Loucy (cell line): Measurements from ENCODE around the gene ADARB2.

ENCODE experiments used
- H2AFZ ChIP-seq: fragments of 200-600 bp; sonication (generic); 2 replicates; pipeline ENCODE4 v1.6.0; 2016; ENCODE audit warnings: antibody characterized with exemption, mild to moderate bottlenecking, low read length, moderate library complexity
- H3F3A ChIP-seq: fragments of 200-600 bp; 2 replicates; pipeline ENCODE4 v1.6.0; 2016; ENCODE audit warnings: antibody characterized with exemption, low read depth, mild to moderate bottlenecking
- H3K27me3 ChIP-seq: fragments of 200-600 bp; sonication (generic); 2 replicates; pipeline ENCODE4 v1.6.1; 2014; ENCODE audit warnings: low read length, mild to moderate bottlenecking; ENCODE audit not compliant: insufficient read depth, poor library complexity, severe bottlenecking
- H3K36me3 ChIP-seq: fragments of 200-600 bp; sonication (generic); 2 replicates; pipeline ENCODE4 v1.6.1; 2016; ENCODE audit warnings: low read length; ENCODE audit not compliant: insufficient read depth
- H3K4me1 ChIP-seq: fragments of 200-600 bp; sonication (generic); 2 replicates; pipeline ENCODE4 v1.5.1; 2014; ENCODE audit warnings: low read length, mild to moderate bottlenecking; ENCODE audit not compliant: insufficient read depth, poor library complexity, severe bottlenecking
- H3K4me2 ChIP-seq: fragments of 200-600 bp; sonication (generic); 2 replicates; pipeline ENCODE4 v1.6.0; 2014; ENCODE audit warnings: antibody characterized with exemption, low read length, low read depth, mild to moderate bottlenecking; ENCODE audit not compliant: poor library complexity, severe bottlenecking
- H3K4me3 ChIP-seq: fragments of 200-600 bp; sonication (generic); 2 replicates; pipeline ENCODE4 v1.5.1; 2014; ENCODE audit warnings: low read length, mild to moderate bottlenecking, mixed read lengths; ENCODE audit not compliant: poor library complexity, severe bottlenecking
- H3K79me2 ChIP-seq: fragments of 200-600 bp; sonication (generic); 2 replicates; pipeline ENCODE4 v1.6.1; 2014; ENCODE audit warnings: low read length; ENCODE audit not compliant: insufficient read depth
- H3K9ac ChIP-seq: fragments of 200-600 bp; sonication (generic); 2 replicates; pipeline ENCODE4 v1.6.0; 2014; ENCODE audit warnings: mild to moderate bottlenecking, low read depth, low read length, moderate library complexity; ENCODE audit not compliant: poor library complexity, severe bottlenecking
- H3K9me2 ChIP-seq: fragments of 200-600 bp; sonication (generic); replicated peaks from 2 replicates; pipeline ENCODE4 v1.6.1; 2016; ENCODE audit warnings: low read depth, low read length, mixed read lengths
- H3K9me3 ChIP-seq: fragments of 200-600 bp; sonication (generic); 2 replicates; pipeline ENCODE4 v1.6.1; 2014; ENCODE audit warnings: mild to moderate bottlenecking, antibody characterized with exemption, low read length, low read depth; ENCODE audit not compliant: insufficient read depth
- H4K20me1 ChIP-seq: fragments of 200-600 bp; sonication (generic); 2 replicates; pipeline ENCODE4 v1.6.0; 2014; ENCODE audit warnings: antibody characterized with exemption, low read length, mild to moderate bottlenecking; ENCODE audit not compliant: insufficient read depth, poor library complexity, severe bottlenecking
- EZH2phosphoT487 ChIP-seq: fragments of 200-600 bp; IDR thresholded peaks from 2 replicates; pipeline ENCODE4 v1.6.1; 2018; ENCODE audit warnings: antibody characterized with exemption, mild to moderate bottlenecking, moderate library complexity, borderline replicate concordance
- TF ChIP-seq, protein P1 (sequence below): fragments of 200-600 bp; sonication (generic); conservative IDR thresholded peaks from 2 replicates; pipeline ENCODE4 v1.5.1; 2014; ENCODE audit warnings: mild to moderate bottlenecking, antibody characterized with exemption, low read length

The ADARB2 gene

GRCh38 chr10:1316809-1317143, 420.5 kb downstream of the ADARB2 start:
- Histone ChIP-seq H3K36me3 (no peaks in the 10 kb centered on the region), H3K4me3 (no peak overlapping the region), H3K9me3 (no peaks in the 10 kb centered on the region), H3F3A (no peaks in the 10 kb centered on the region), H3K9ac (no peak overlapping the region), H2AFZ (no peak overlapping the region), H4K20me1 (no peaks in the 10 kb centered on the region), H3K9me2 (no peaks in the 10 kb centered on the region), H3K27me3 (no peaks in the 10 kb centered on the region), H3K4me1 (no peaks in the 10 kb centered on the region), H3K4me2 (no peak overlapping the region), H3K79me2 (no peaks in the 10 kb centered on the region)
- TF ChIP-seq EZH2phosphoT487: no peak
- TF ChIP-seq, protein P1, sequence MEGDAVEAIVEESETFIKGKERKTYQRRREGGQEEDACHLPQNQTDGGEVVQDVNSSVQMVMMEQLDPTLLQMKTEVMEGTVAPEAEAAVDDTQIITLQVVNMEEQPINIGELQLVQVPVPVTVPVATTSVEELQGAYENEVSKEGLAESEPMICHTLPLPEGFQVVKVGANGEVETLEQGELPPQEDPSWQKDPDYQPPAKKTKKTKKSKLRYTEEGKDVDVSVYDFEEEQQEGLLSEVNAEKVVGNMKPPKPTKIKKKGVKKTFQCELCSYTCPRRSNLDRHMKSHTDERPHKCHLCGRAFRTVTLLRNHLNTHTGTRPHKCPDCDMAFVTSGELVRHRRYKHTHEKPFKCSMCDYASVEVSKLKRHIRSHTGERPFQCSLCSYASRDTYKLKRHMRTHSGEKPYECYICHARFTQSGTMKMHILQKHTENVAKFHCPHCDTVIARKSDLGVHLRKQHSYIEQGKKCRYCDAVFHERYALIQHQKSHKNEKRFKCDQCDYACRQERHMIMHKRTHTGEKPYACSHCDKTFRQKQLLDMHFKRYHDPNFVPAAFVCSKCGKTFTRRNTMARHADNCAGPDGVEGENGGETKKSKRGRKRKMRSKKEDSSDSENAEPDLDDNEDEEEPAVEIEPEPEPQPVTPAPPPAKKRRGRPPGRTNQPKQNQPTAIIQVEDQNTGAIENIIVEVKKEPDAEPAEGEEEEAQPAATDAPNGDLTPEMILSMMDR: no peak

DNA sequence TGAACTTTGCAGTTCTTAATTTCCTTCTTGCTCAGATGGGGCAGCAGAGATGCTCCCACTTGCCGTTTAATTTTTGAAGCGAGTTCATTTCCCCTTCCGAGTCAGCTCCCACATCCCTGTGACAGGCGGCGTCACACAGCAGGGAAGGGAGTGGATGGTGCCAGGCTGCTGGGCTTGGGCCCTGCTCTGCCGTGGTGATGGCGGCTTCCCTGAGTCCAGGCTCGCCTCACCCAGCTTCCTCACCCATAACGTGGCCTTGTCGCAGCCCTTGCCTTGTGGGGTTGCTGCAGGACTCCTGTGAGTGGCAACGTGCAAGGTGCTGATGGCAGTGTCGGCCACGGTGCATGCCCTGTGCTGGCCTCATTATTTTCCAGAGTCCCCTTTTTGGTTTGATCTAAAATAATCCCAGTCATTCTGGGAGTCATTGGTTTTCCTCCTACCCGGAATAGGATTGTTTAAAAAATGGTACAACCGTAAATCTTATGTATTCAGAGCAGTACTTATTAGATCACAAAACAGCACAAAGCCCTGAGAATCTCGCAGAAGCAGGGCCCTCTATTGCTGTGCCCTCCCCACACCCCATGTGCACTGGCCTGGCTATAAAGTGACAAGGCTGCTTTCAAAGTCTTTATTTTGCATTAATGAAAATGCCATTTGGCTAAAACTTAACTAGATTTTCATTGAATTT, 421.1 kb downstream of the ADARB2 start:
- Histone ChIP-seq H2AFZ (no peak overlapping the region), H3K4me2 (no peak overlapping the region), H3K4me1 (no peaks in the 10 kb centered on the region), H3K79me2 (no peaks in the 10 kb centered on the region), H3K9me3 (no peaks in the 10 kb centered on the region), H4K20me1 (no peaks in the 10 kb centered on the region), H3K9ac (no peak overlapping the region), H3K36me3 (no peaks in the 10 kb centered on the region), H3K9me2 (no peaks in the 10 kb centered on the region), H3K27me3 (no peaks in the 10 kb centered on the region), H3F3A (no peaks in the 10 kb centered on the region), H3K4me3 (no peak overlapping the region)
- TF ChIP-seq, protein P1: no peak
- TF ChIP-seq EZH2phosphoT487: no peak

DNA sequence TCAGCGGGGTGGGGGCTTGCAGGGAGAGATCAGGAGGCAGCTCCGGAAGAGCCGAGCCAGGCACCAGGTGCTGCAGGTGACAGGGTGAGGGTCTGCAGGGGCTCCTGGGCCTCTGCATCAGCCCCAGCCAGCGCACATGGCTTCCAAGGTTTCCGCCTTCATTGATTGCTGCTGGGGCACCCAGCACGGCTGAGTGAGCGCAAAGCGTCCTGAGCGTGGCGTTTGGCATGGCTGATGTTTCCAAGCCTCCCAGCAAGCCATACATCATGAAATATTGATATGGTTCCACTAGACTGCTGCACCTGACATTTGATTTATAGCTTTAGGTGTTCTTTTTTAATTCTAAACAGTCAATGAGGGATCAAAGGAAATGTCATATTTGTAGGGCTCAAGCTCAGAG, 422.1 kb downstream of the ADARB2 start:
- TF ChIP-seq, protein P1: no peak
- TF ChIP-seq EZH2phosphoT487: no peak
- H3K79me2 ChIP-seq: no peaks in the 10 kb centered on the region
- H3K9me2 ChIP-seq: no peaks in the 10 kb centered on the region
- no peaks in the 10 kb centered on the region for H3K4me1 ChIP-seq
- no peak overlapping the region for H3K9ac ChIP-seq
- H3K9me3 ChIP-seq: no peaks in the 10 kb centered on the region
- no peak overlapping the region for H3K4me2 ChIP-seq
- no peaks in the 10 kb centered on the region for H3K27me3 ChIP-seq
- H2AFZ ChIP-seq: no peak overlapping the region
- no peaks in the 10 kb centered on the region for H3K36me3 ChIP-seq
- H3K4me3 ChIP-seq: no peak overlapping the region
- H3F3A ChIP-seq: no peaks in the 10 kb centered on the region
- no peaks in the 10 kb centered on the region for H4K20me1 ChIP-seq
